ENCODE data around the gene NR1H2. TPM values are rescaled to one million over a fixed set of nuclear protein-coding genes. Genes with fewer than 3 reads are reported as not detected.
"Not testable (repeated sequence)": the region's sequence is repeated elsewhere in the genome, so short reads cannot be mapped to it uniquely, and the experiment has no call there.

Gene NR1H2
- total RNA-seq, 1 donor: 113 TPM

- Histone ChIP-seq H3K36me3 (ENCODE audit: insufficient read depth, low read length) (no peaks in the 10 kb centered on the region), H3K4me1 (ENCODE audit: insufficient read depth, low read length) (peaks cover 9% of the 10 kb centered on the region), H4K20me1 (ENCODE audit: insufficient read depth, low read length) (no peaks in the 10 kb centered on the region), H3K27me3 (ENCODE audit: insufficient read depth, low read length) (peaks cover 27% of the 10 kb centered on the region), H3K79me2 (ENCODE audit: insufficient read depth, low read length) (no peaks in the 10 kb centered on the region), H3K27ac (ENCODE audit: low read depth, low read length) (no peak overlapping the region), H3K4me2 (ENCODE audit: insufficient read depth, low read length) (no peak overlapping the region), H3K9me3 (ENCODE audit: low read depth, low read length) (no peaks in the 10 kb centered on the region), H2AFZ (ENCODE audit: low read length) (no peak overlapping the region), H3K4me3 (ENCODE audit: insufficient read depth, low read length) (no peak overlapping the region)
- no peak for TF ChIP-seq CTCF (IDR thresholded peaks at IDR 0.05; ENCODE audit: extremely low read depth, low read depth, low read length)
- peak; percentile 32 for DNase-seq (ENCODE audit: insufficient read length, low spot score, missing footprints)
Observed at GRCh38 chr19:50334741-50335421, 41.4 kb upstream of the NR1H2 start.

DNA sequence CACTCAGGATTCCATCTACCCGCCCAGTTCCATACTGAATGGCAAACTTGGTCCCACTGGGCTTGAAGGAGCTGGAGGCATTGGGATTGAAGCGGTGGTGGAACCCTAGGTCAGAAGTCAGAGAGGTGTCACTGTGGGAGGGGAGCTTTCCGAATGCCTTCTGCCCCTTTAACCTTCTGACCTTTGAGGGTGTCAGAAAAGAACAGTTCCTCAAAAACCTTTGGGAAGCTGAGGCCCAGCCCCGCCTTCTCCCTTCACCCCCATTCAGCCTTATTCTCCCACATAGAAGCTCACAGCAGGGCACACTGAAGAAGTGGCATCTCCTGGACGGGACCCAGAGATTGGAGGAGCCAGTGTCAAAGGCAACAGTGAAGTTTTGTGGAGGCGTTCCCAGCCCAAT is 39.2 kb upstream of the NR1H2 start:
- H4K20me1 ChIP-seq (ENCODE audit: insufficient read depth, low read length); H3K36me3 ChIP-seq (ENCODE audit: insufficient read depth, low read length); H3K79me2 ChIP-seq (ENCODE audit: insufficient read depth, low read length); H3K27me3 ChIP-seq (ENCODE audit: insufficient read depth, low read length); H2AFZ ChIP-seq (ENCODE audit: low read length); H3K4me2 ChIP-seq (ENCODE audit: insufficient read depth, low read length); DNase-seq (ENCODE audit: insufficient read length, low spot score, missing footprints); H3K9me3 ChIP-seq (ENCODE audit: low read depth, low read length); H3K4me1 ChIP-seq (ENCODE audit: insufficient read depth, low read length); H3K4me3 ChIP-seq (ENCODE audit: insufficient read depth, low read length); H3K27ac ChIP-seq (ENCODE audit: low read depth, low read length): not testable (repeated sequence)

DNA sequence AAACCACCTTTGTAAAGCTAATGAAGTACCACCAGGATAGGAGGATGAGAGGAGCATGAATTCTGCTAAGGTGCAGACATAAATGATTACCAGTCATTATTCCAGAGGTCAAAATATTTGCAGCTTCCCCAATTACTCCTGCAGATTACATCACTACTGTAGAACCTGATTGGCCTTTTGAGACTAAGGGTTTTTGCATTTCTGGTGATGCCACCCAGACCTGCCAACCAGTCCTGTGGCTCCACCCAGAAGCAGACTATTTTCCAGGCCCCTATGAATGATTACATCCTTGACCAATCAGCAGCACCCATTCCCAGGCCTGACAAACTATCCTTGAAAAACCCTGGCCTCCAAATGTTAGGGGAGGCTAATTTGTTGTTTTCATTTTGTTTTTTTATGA is 35.9 kb upstream of the NR1H2 start:
- Histone ChIP-seq H3K4me1 (ENCODE audit: insufficient read depth, low read length) (no peaks in the 10 kb centered on the region), H3K36me3 (ENCODE audit: insufficient read depth, low read length) (no peaks in the 10 kb centered on the region), H3K27ac (ENCODE audit: low read depth, low read length) (no peak overlapping the region), H3K9me3 (ENCODE audit: low read depth, low read length) (peaks cover 9% of the 10 kb centered on the region), H3K79me2 (ENCODE audit: insufficient read depth, low read length) (no peaks in the 10 kb centered on the region), H3K27me3 (ENCODE audit: insufficient read depth, low read length) (no peaks in the 10 kb centered on the region), H4K20me1 (ENCODE audit: insufficient read depth, low read length) (no peaks in the 10 kb centered on the region), H3K4me3 (ENCODE audit: insufficient read depth, low read length) (no peak overlapping the region), H2AFZ (ENCODE audit: low read length) (no peak overlapping the region), H3K4me2 (ENCODE audit: insufficient read depth, low read length) (no peak overlapping the region)
- no peak for TF ChIP-seq CTCF (IDR thresholded peaks at IDR 0.05; ENCODE audit: extremely low read depth, low read depth, low read length)
- no peak for DNase-seq (ENCODE audit: insufficient read length, low spot score, missing footprints)

- DNase-seq (ENCODE audit: insufficient read length, low spot score, missing footprints): no peak
- H3K79me2 ChIP-seq (ENCODE audit: insufficient read depth, low read length): no peaks in the 10 kb centered on the region
- no peaks in the 10 kb centered on the region for H4K20me1 ChIP-seq (ENCODE audit: insufficient read depth, low read length)
- H3K27me3 ChIP-seq (ENCODE audit: insufficient read depth, low read length): no peaks in the 10 kb centered on the region
- no peak overlapping the region for H3K4me3 ChIP-seq (ENCODE audit: insufficient read depth, low read length)
- peaks cover 9% of the 10 kb centered on the region for H3K9me3 ChIP-seq (ENCODE audit: low read depth, low read length)
- H3K36me3 ChIP-seq (ENCODE audit: insufficient read depth, low read length): no peaks in the 10 kb centered on the region
- no peak overlapping the region for H3K4me2 ChIP-seq (ENCODE audit: insufficient read depth, low read length)
- H2AFZ ChIP-seq (ENCODE audit: low read length): no peak overlapping the region
- H3K27ac ChIP-seq (ENCODE audit: low read depth, low read length): no peak overlapping the region
- no peak for TF ChIP-seq CTCF (IDR thresholded peaks at IDR 0.05; ENCODE audit: extremely low read depth, low read depth, low read length)
- H3K4me1 ChIP-seq (ENCODE audit: insufficient read depth, low read length): no peaks in the 10 kb centered on the region
Observed at GRCh38 chr19:50341091-50341564, 35.1 kb upstream of the NR1H2 start.
